Chondrocyte (in vitro differentiated cells): ENCODE measurements around the gene PKD1L1. TPM values are rescaled to one million over a fixed set of nuclear protein-coding genes. Genes with fewer than 3 reads are reported as not detected.
"Not testable (repeated sequence)": the region's sequence is repeated elsewhere in the genome, so short reads cannot be mapped to it uniquely, and the experiment has no call there.

ENCODE experiments used
- DNase-seq: peaks from one replicate; pipeline ENCODE4 v3.0.0; 2021; ENCODE audit warnings: mixed read lengths, low spot score
- H3K27ac Mint-ChIP-seq: one replicate; pipeline ENCODE4 v1.8.0; 2021; ENCODE audit warnings: mild to moderate bottlenecking, moderate library complexity, mixed read lengths; ENCODE audit not compliant: unreplicated experiment
- H3K27me3 Mint-ChIP-seq: 2 replicates; pipeline ENCODE4 v1.8.0; 2021; ENCODE audit warnings: low read depth, mixed read lengths
- H3K36me3 Mint-ChIP-seq: 2 replicates; pipeline ENCODE4 v1.8.0; 2021; ENCODE audit warnings: low read depth, mixed read lengths
- H3K4me1 Mint-ChIP-seq: 2 replicates; pipeline ENCODE4 v1.8.0; 2021; ENCODE audit warnings: low read depth, mild to moderate bottlenecking, mixed read lengths
- H3K4me3 Mint-ChIP-seq: one replicate; pipeline ENCODE4 v1.8.0; 2021; ENCODE audit warnings: mild to moderate bottlenecking, moderate library complexity, mixed read lengths; ENCODE audit not compliant: unreplicated experiment
- H3K9me3 Mint-ChIP-seq: 2 replicates; pipeline ENCODE4 v1.8.0; 2021; ENCODE audit warnings: low read depth, mixed read lengths
- total RNA-seq: library from RNA; stranded (reverse); gene quantifications from 3 replicates; pipeline ENCODE4 v1.2.1, GENCODE V29; 2021
- TF ChIP-seq, protein P1 (sequence below): fragments of 200-600 bp; sonication (generic); IDR thresholded peaks from 2 replicates; pipeline ENCODE4 v1.5.0; 2021; ENCODE audit warnings: antibody characterized with exemption, mild to moderate bottlenecking, moderate library complexity

PKD1L1 gene
- total RNA-seq, 1 donor from 2014 or later: 0.25 TPM

DNA sequence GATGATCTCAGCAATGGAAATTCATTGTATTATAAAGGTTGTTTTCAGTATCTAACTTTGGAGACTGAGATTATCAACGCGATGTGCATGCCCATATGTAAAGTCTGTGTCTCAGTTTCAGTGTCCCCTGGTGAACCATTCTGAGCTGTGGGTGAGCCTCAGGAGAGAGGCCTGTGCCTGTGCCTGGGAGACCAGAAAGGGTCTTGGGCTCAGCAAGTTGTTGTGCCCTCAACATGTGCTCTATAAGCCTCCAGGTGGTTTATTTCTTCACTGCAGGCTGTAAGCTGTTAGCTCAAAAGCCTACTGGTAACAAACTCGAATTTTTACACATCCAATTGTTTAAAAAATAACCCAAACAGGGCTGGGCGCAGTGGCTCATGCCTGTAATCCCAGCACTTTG, 151.9 kb downstream of the PKD1L1 start:
- H3K27me3 Mint-ChIP-seq: no peaks in the 10 kb centered on the region
- H3K4me3 Mint-ChIP-seq: peak overlapping the region; percentile 59
- H3K27ac Mint-ChIP-seq: peak overlapping the region; percentile 90
- peaks cover 65% of the 10 kb centered on the region for H3K4me1 Mint-ChIP-seq
- H3K36me3 Mint-ChIP-seq: no peaks in the 10 kb centered on the region
- H3K9me3 Mint-ChIP-seq: peaks cover 10% of the 10 kb centered on the region
- TF ChIP-seq, protein P1, sequence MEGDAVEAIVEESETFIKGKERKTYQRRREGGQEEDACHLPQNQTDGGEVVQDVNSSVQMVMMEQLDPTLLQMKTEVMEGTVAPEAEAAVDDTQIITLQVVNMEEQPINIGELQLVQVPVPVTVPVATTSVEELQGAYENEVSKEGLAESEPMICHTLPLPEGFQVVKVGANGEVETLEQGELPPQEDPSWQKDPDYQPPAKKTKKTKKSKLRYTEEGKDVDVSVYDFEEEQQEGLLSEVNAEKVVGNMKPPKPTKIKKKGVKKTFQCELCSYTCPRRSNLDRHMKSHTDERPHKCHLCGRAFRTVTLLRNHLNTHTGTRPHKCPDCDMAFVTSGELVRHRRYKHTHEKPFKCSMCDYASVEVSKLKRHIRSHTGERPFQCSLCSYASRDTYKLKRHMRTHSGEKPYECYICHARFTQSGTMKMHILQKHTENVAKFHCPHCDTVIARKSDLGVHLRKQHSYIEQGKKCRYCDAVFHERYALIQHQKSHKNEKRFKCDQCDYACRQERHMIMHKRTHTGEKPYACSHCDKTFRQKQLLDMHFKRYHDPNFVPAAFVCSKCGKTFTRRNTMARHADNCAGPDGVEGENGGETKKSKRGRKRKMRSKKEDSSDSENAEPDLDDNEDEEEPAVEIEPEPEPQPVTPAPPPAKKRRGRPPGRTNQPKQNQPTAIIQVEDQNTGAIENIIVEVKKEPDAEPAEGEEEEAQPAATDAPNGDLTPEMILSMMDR: peak; percentile 23
- no peak for DNase-seq

DNA sequence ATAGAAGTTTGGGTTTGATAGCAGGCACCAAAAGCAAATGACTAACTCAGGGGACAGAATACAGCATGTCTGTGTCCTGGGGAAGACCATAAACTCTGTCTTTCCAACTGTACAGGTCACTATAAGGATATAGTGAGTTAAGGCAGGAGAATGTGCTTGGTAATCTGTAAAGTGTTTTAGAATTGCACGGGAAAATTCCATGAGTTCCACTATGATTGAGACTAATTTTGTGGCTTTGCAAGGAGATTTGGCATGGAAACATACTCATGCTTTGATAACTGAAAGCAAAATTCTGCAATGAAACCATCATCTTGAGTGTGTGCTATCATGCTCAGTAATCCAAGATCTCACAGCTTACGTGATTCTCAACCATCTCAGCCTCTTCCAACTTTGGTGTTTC, 152.6 kb downstream of the PKD1L1 start:
- peak overlapping the region; percentile 59 for H3K4me3 Mint-ChIP-seq
- no peaks in the 10 kb centered on the region for H3K27me3 Mint-ChIP-seq
- H3K27ac Mint-ChIP-seq: peak overlapping the region; percentile 90
- no peak for DNase-seq
- no peaks in the 10 kb centered on the region for H3K36me3 Mint-ChIP-seq
- H3K9me3 Mint-ChIP-seq: peaks cover 10% of the 10 kb centered on the region
- TF ChIP-seq, protein P1: no peak
- peaks cover 67% of the 10 kb centered on the region for H3K4me1 Mint-ChIP-seq

DNA sequence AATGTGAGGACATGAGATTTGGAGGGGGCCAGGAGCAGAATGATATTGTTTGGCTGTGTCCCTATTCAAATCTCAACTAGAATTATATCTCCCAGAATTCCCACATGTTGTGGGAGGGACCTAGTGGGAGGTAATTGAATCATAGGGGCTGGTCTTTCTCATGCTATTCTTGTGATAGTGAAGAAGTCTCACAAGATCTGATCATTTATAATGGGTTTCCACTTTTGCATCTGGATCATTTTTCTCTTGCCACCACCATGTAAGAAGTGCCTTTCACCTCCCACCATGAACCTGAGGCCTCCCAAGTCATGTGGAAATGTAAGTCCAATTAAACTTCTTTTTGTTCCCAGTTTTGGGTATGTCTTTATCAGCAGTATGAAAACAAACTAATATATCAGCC, 153.1 kb downstream of the PKD1L1 start:
- Mint-ChIP-seq H3K9me3 (peaks cover 10% of the 10 kb centered on the region), H3K27ac (peak overlapping the region; percentile 90), H3K4me1 (peaks cover 67% of the 10 kb centered on the region), H3K4me3 (peak overlapping the region; percentile 59)
- not testable (repeated sequence) for H3K36me3 Mint-ChIP-seq, H3K27me3 Mint-ChIP-seq, DNase-seq

- peaks cover 68% of the 10 kb centered on the region for H3K4me1 Mint-ChIP-seq
- no peaks in the 10 kb centered on the region for H3K36me3 Mint-ChIP-seq
- no peak overlapping the region for H3K27ac Mint-ChIP-seq
- H3K27me3 Mint-ChIP-seq: no peaks in the 10 kb centered on the region
- peaks cover 10% of the 10 kb centered on the region for H3K9me3 Mint-ChIP-seq
- DNase-seq: no peak
- TF ChIP-seq, protein P1: no peak
- H3K4me3 Mint-ChIP-seq: no peak overlapping the region
Measured at GRCh38 chr7:47794016-47794415, 154.2 kb downstream of the PKD1L1 start.

DNA sequence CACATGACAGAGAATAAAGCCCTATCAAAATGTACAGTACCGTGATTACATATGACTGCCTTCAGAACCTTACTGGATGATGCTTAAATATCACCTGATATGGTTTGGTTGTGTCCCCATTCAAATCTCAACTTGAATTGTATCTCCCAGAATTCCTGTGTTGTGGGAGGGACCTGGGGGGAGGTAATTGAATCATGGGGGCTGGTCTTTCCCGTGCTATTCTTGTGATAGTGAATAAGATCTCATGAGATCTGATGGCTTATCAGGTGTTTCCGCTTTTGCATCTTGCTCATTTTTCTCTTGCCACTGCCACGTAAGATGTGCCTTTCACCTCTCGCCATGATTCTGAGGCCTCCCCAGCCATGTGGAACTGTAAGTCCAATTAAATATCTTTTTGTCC, 155.1 kb downstream of the PKD1L1 start:
- Mint-ChIP-seq H3K27ac (peak overlapping the region; percentile 32), H3K9me3 (peaks cover 10% of the 10 kb centered on the region), H3K4me1 (peaks cover 68% of the 10 kb centered on the region)
- H3K27me3 Mint-ChIP-seq, H3K4me3 Mint-ChIP-seq, DNase-seq, H3K36me3 Mint-ChIP-seq: not testable (repeated sequence)

DNA sequence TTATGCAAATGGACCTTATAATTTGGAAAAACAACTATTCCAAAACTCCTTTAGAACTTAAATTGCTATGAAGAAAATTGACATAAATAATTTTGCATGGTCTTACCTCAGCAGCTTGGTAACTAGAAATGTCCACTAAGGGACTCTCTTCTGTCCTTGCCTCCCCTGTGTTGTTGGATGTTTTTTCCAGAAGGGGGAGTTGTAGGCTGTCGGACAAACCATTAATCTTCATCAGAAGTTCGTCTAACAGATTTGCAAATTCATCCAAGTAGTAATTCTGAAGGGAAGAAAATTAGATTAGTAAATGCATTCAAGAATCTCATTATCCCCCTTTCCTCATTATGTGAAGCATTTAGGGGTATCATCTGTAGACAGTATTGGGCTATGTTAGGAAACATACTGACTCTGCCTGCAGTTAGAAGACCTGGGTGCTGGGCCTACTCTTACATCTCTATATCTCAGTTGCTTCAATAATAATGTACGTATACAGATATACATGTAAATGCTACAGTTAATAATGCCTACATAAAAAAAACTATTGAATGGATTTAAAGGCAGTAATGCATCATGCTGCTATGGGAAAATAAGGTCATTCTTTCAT, 155.6 kb downstream of the PKD1L1 start:
- no peak overlapping the region for H3K27ac Mint-ChIP-seq
- peaks cover 67% of the 10 kb centered on the region for H3K4me1 Mint-ChIP-seq
- no peaks in the 10 kb centered on the region for H3K27me3 Mint-ChIP-seq
- DNase-seq: no peak
- H3K36me3 Mint-ChIP-seq: no peaks in the 10 kb centered on the region
- H3K4me3 Mint-ChIP-seq: no peak overlapping the region
- TF ChIP-seq, protein P1: peak; percentile 76
- H3K9me3 Mint-ChIP-seq: peaks cover 10% of the 10 kb centered on the region
